Keratinocyte (primary cell): ENCODE measurements around the gene PLXNB2. TPM values are rescaled to one million over a fixed set of nuclear protein-coding genes. Genes with fewer than 3 reads are reported as not detected.

ENCODE experiments used
- DNase-seq: peaks from one replicate; pipeline ENCODE4 v3.0.0-alpha.2; 2011; ENCODE audit warnings: low read depth, missing footprints, low spot score
- FAIRE-seq: peaks from 2 replicates; lab custom pipeline; 2011; peaks lifted over from hg19 to GRCh38; lab: Jason Lieb, UNC
- H2AFZ ChIP-seq: 2 replicates; pipeline ENCODE4 v1.6.0; 2012; ENCODE audit warnings: low read length, control low read depth, inconsistent platforms; ENCODE audit not compliant: control insufficient read depth
- H3K27ac ChIP-seq: 2 replicates; pipeline ENCODE4 v1.5.1; 2011; ENCODE audit warnings: low read length; ENCODE audit not compliant: control insufficient read depth, insufficient read depth
- H3K27me3 ChIP-seq: 3 replicates; pipeline ENCODE4 v1.6.0; 2011; ENCODE audit warnings: low read length; ENCODE audit not compliant: control insufficient read depth, insufficient read depth; ENCODE audit errors: extremely low read depth
- H3K36me3 ChIP-seq, 2 experiments: 2 replicates in 1 of 2; 3 replicates in 1 of 2; pipeline ENCODE4 v1.5.1; 2011; ENCODE audit warnings: low read length in 2 of 2, mild to moderate bottlenecking in 1 of 2; ENCODE audit not compliant: control insufficient read depth in 2 of 2, insufficient read depth in 2 of 2; ENCODE audit errors: extremely low read depth in 1 of 2
- H3K4me1 ChIP-seq: 3 replicates; pipeline ENCODE4 v1.5.1; 2011; ENCODE audit warnings: low read length; ENCODE audit not compliant: control insufficient read depth, insufficient read depth; ENCODE audit errors: extremely low read depth
- H3K4me2 ChIP-seq: 3 replicates; pipeline ENCODE4 v1.6.0; 2011; ENCODE audit warnings: low read depth, low read length; ENCODE audit not compliant: control insufficient read depth, insufficient read depth; ENCODE audit errors: extremely low read depth
- H3K4me3 ChIP-seq, 3 experiments: fragments of 200-600 bp in 1 of 3; sonication (generic) in 1 of 3; 2 replicates in 2 of 3; 3 replicates in 1 of 3; pipeline ENCODE4 v1.5.1; 2011 to 2016; ENCODE audit warnings: low read length in 3 of 3, mild to moderate bottlenecking in 3 of 3, control low read depth in 2 of 3, inconsistent platforms in 1 of 3, low read depth in 1 of 3, mixed read lengths in 1 of 3, mixed run types in 1 of 3, moderate library complexity in 1 of 3; ENCODE audit not compliant: control insufficient read depth in 2 of 3, insufficient read depth in 2 of 3; ENCODE audit errors: extremely low read depth in 1 of 3
- H3K79me2 ChIP-seq: 2 replicates; pipeline ENCODE4 v1.6.0; 2012; ENCODE audit warnings: low read length; ENCODE audit not compliant: control insufficient read depth, insufficient read depth
- H3K9ac ChIP-seq: 3 replicates; pipeline ENCODE4 v1.6.0; 2011; ENCODE audit warnings: low read length; ENCODE audit not compliant: control insufficient read depth, insufficient read depth; ENCODE audit errors: extremely low read depth
- H3K9me1 ChIP-seq: 3 replicates; pipeline ENCODE4 v1.6.0; 2011; ENCODE audit warnings: low read length; ENCODE audit not compliant: control insufficient read depth, insufficient read depth; ENCODE audit errors: extremely low read depth
- H3K9me3 ChIP-seq: 2 replicates; pipeline ENCODE4 v1.5.1; 2012; ENCODE audit warnings: low read depth, low read length; ENCODE audit not compliant: control insufficient read depth
- H4K20me1 ChIP-seq: 3 replicates; pipeline ENCODE4 v1.6.0; 2011; ENCODE audit warnings: low read length; ENCODE audit not compliant: control insufficient read depth, insufficient read depth; ENCODE audit errors: extremely low read depth
- EZH2 ChIP-seq: IDR thresholded peaks from one replicate; pipeline ENCODE4 v1.6.1; 2012; ENCODE audit warnings: inconsistent platforms, mild to moderate bottlenecking, low read length, moderate library complexity
- dilution Hi-C: fragments of 300-500 bp; cut with MboI; formaldehyde crosslinking; loops from one replicate; pipeline ENCODE4 v1.7.0; 2020; ENCODE audit warnings: low sequenced_read_pairs; ENCODE audit not compliant: extremely low pct_ligation_motif_present
- polyA plus RNA-seq, 5 experiments: library from polyadenylated mRNA; depleted of rRNA in 3 of 5; stranded (reverse) in 3 of 5; stranded (forward) in 1 of 5; unstranded in 1 of 5; fragments of >200 nt; gene quantifications; 1 replicate in 1 of 5; 2 replicates in 3 of 5; 3 replicates in 1 of 5; pipeline versions ENCODE4 v1.2.1 to v1.2.3, GENCODE V29; 2011 to 2012; ENCODE audit warnings: missing spikeins in 2 of 5, low read depth in 1 of 5, low replicate concordance in 1 of 5
- TF ChIP-seq, protein P1 (sequence below), 3 experiments: IDR thresholded peaks in 1 of 3; conservative IDR thresholded peaks in 1 of 3; optimal IDR thresholded peaks in 1 of 3; 2 replicates in 2 of 3; 3 replicates in 1 of 3; pipeline versions ENCODE3 to v1.5.1; 2011; ENCODE audit warnings: low read length in 3 of 3, mild to moderate bottlenecking in 3 of 3, moderate library complexity in 2 of 3, control low read depth in 1 of 3, inconsistent platforms in 1 of 3; ENCODE audit not compliant: insufficient read depth in 2 of 3; ENCODE audit errors: extremely low read depth in 1 of 3

PLXNB2 gene
- polyA plus RNA-seq, 1 donor (not counting 4 experiments of a cell fraction or from before 2014, with no cell fraction given): 44.3 TPM

DNA sequence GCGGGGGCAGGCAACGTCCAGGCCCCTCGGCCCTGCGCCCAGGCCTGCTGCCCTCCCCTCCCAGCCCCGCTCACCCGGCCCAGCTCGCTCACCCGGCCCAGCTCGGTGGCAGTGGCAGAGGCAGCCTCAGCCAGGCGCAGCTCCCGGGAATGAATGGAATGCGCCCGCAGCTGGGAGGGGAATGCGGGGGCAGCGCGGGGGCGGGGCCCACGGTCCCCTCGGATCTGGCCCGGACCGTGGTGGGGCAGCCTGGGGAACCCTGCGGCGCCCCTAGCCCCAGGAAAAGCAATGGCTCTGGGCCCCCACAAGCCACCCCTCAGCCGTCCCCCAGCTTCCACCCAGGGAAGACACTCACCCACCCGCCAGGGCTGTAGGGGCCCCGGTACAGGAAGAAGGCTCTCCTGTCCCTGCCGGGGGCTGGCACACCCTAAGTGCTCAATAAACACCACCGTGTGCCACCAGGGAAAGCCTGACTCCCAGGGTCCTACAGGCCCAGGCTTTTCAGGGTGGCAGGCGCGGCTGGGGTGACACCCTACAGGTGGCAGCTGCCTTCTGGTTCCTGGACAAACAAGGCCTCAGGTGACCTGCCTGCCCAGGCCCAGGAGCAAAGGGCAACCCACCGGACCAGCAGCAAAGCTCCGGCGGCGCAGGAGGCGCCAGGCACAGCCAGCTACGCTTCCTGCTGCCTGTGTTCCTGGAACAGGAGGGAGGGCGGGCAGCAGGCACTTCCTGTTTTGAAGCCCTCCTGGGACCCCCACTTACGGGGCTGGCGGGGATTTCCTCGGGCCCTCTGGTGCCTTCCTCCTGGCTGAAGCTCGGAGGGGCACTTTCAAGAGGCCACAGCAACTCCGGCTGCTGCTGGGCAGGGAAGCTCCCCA, 13.8 kb downstream of the PLXNB2 start:
- H3K9me3 ChIP-seq: no peaks in the 10 kb centered on the region
- FAIRE-seq (no peak), DNase-seq (no peak)
- no peak for TF ChIP-seq EZH2
- TF ChIP-seq, protein P1, sequence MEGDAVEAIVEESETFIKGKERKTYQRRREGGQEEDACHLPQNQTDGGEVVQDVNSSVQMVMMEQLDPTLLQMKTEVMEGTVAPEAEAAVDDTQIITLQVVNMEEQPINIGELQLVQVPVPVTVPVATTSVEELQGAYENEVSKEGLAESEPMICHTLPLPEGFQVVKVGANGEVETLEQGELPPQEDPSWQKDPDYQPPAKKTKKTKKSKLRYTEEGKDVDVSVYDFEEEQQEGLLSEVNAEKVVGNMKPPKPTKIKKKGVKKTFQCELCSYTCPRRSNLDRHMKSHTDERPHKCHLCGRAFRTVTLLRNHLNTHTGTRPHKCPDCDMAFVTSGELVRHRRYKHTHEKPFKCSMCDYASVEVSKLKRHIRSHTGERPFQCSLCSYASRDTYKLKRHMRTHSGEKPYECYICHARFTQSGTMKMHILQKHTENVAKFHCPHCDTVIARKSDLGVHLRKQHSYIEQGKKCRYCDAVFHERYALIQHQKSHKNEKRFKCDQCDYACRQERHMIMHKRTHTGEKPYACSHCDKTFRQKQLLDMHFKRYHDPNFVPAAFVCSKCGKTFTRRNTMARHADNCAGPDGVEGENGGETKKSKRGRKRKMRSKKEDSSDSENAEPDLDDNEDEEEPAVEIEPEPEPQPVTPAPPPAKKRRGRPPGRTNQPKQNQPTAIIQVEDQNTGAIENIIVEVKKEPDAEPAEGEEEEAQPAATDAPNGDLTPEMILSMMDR (optimal IDR thresholded peaks at IDR 0.05 in 1 of 3, IDR thresholded peaks at IDR 0.05 in 1 of 3, conservative IDR thresholded peaks at IDR 0.05 in 1 of 3; ENCODE audit: extremely low read depth in 1 of 3, insufficient read depth in 2 of 3, low read length in 3 of 3): no peak
- peaks cover 17% of the 10 kb centered on the region for H4K20me1 ChIP-seq
- peak overlapping the region; percentile 50 for H3K9ac ChIP-seq
- peak overlapping the region; percentile 79 for H3K4me2 ChIP-seq
- H3K9me1 ChIP-seq: no peaks in the 10 kb centered on the region
- peaks cover 94% of the 10 kb centered on the region for H3K79me2 ChIP-seq
- peaks cover 20 to 25% of the 10 kb centered on the region in 2 experiments for H3K36me3 ChIP-seq
- dilution Hi-C loops: no loop called here
- no peak overlapping the region for H2AFZ ChIP-seq
- H3K4me1 ChIP-seq: peaks cover 18% of the 10 kb centered on the region
- H3K4me3 ChIP-seq: peak overlapping the region; percentile 19 to 57 (median 32)
- peak overlapping the region; percentile 61 for H3K27ac ChIP-seq
- no peaks in the 10 kb centered on the region for H3K27me3 ChIP-seq

DNA sequence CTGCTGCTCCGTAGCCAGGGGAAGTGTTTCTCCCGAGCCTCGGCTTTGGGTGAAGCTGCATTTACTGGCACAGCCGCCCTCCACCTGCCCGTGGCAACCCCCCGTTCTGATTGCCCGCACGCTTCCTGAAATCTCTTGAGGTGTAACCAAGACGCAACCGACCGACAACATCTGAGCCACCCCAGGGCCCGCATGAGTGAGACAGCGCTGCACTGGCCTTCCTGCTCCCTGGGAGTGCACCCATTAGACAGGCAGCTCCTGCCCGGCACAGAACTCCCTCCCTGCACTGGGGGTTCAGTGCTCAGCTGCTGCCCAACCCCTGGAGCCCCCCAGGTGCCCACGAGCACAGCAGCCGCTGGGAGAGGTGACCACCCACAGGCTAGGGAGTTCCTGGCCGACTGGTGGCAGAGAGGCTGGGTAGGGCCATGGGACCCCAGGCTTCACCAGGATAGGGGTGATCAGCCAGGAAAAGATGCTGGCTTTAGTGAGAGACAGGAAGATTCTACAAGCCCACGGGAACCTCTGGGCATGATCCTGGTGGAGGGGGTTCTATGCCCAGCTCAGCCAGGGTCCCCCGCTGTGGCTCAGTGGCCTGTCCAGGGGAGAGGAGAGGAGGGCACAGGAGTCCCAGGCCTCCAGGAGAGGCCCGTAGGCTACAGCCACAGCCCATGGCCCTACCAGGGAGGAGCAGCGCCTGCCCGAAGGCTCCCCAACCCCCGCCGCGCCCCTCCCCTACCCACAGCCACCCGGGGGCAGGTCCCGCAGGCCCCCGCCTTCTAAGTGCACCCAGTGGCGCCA, 14.6 kb downstream of the PLXNB2 start:
- H3K9me3 ChIP-seq: no peaks in the 10 kb centered on the region
- H3K79me2 ChIP-seq: peaks cover 93% of the 10 kb centered on the region
- no peak for FAIRE-seq
- H2AFZ ChIP-seq: no peak overlapping the region
- no peak for TF ChIP-seq EZH2
- H4K20me1 ChIP-seq: peaks cover 19% of the 10 kb centered on the region
- peaks cover 18% of the 10 kb centered on the region for H3K4me1 ChIP-seq
- H3K36me3 ChIP-seq: peaks cover 25 to 32% of the 10 kb centered on the region in 2 experiments
- peak overlapping the region; percentile 32 to 57 (median 49) for H3K4me3 ChIP-seq
- no peaks in the 10 kb centered on the region for H3K27me3 ChIP-seq
- peak overlapping the region; percentile 79 for H3K4me2 ChIP-seq
- dilution Hi-C loops: no loop called here
- H3K9me1 ChIP-seq: no peaks in the 10 kb centered on the region
- DNase-seq: no peak
- H3K9ac ChIP-seq: peak overlapping the region; percentile 50
- peak overlapping the region; percentile 26 for H3K27ac ChIP-seq
